Measurements from ENCODE around the gene CD4. TPM values are rescaled to one million over a fixed set of nuclear protein-coding genes. Genes with fewer than 3 reads are reported as not detected.

The CD4 gene
- total and polyA plus RNA-seq, 4 donors = 15.9 to 44.8 (median 32.0) TPM

GRCh38 chr12:6765048-6765633 is 24.2 kb upstream of the CD4 start:
- H3K27ac ChIP-seq (ENCODE audit: low read depth in 1 of 2, low read length in 2 of 2) = peak overlapping the region; percentile 88 to 93
- 46% methylated on average over 7 of the region's 7 CpGs for WGBS
- H3K9me3 ChIP-seq (ENCODE audit: control insufficient read depth in 4 of 4, low read length in 3 of 4) = no peaks in the 10 kb centered on the region
- DNase-seq (ENCODE audit: low spot score) = no peak
- peaks cover 13 to 59% (median 50%) of the 10 kb centered on the region in 4 donors for H3K4me1 ChIP-seq (ENCODE audit: control insufficient read depth in 4 of 4, insufficient read depth in 4 of 4, low read length in 3 of 4)
- H3K9ac ChIP-seq (ENCODE audit: low read depth in 1 of 2, low read length in 2 of 2) = no peak overlapping the region
- peaks cover 0 to 5% (median 3%) of the 10 kb centered on the region in 4 donors for H3K36me3 ChIP-seq (ENCODE audit: control insufficient read depth in 4 of 4, insufficient read depth in 3 of 4, low read depth in 1 of 4, low read length in 3 of 4)
- no peaks in the 10 kb centered on the region for H3K27me3 ChIP-seq (ENCODE audit: control insufficient read depth in 4 of 4, insufficient read depth in 4 of 4, low read length in 3 of 4)
- TF ChIP-seq ATF3 (IDR thresholded peaks at IDR 0.05) (no peak), ZBTB33 (IDR thresholded peaks at IDR 0.05) (no peak), HNF4A (conservative IDR thresholded peaks at IDR 0.05) (no peak)
- peak overlapping the region in 1 of 3 donors; percentile 65 for H3K4me3 ChIP-seq (ENCODE audit: low read depth in 1 of 3, low read length in 3 of 3)

GRCh38 chr12:6765634-6766581 is 23.4 kb upstream of the CD4 start, which contains the start of gene PTMS:
PTMS (plus strand) TSS chr12:6766363; CDS start chr12:6766706, 343 bp downstream.
- 2% methylated on average over 63 of the region's 63 CpGs for WGBS
- peak within 1 kb of the TSS; percentile 84 to 97 (median 86) for H3K4me3 ChIP-seq (ENCODE audit: low read depth in 1 of 3, low read length in 3 of 3)
- H3K27me3 ChIP-seq (ENCODE audit: control insufficient read depth in 4 of 4, insufficient read depth in 4 of 4, low read length in 3 of 4) = no peaks in the 10 kb centered on the region
- TF ChIP-seq ATF3 (IDR thresholded peaks at IDR 0.05) (no peak), FOXA2 (IDR thresholded peaks at IDR 0.05) (no peak), GABPA (IDR thresholded peaks at IDR 0.05 in 1 of 2, conservative IDR thresholded peaks at IDR 0.05 in 1 of 2) (no peak), EGR1 (IDR thresholded peaks at IDR 0.05; ENCODE audit: low read depth in 2 of 2) (peak; percentile 82 to 89), YY1 (IDR thresholded peaks at IDR 0.05) (peak; percentile 50), RAD21 (IDR thresholded peaks at IDR 0.05) (no peak), CTCF (IDR thresholded peaks at IDR 0.05; ENCODE audit: low read depth, low read length, missing input control) (no peak), FOXA1 (IDR thresholded peaks at IDR 0.05) (no peak), JUND (IDR thresholded peaks at IDR 0.05) (no peak), HNF4A (conservative IDR thresholded peaks at IDR 0.05) (peak; percentile 23 to 29), ZBTB33 (IDR thresholded peaks at IDR 0.05) (no peak), REST (IDR thresholded peaks at IDR 0.05) (peak; percentile 56), SP1 (IDR thresholded peaks at IDR 0.05) (peak; percentile 48), NR2F2 (IDR thresholded peaks at IDR 0.05) (no peak), HNF4G (IDR thresholded peaks at IDR 0.05) (peak; percentile 6), RXRA (IDR thresholded peaks at IDR 0.05) (no peak)
- H3K36me3 ChIP-seq (ENCODE audit: control insufficient read depth in 4 of 4, insufficient read depth in 3 of 4, low read depth in 1 of 4, low read length in 3 of 4) = peaks cover 0 to 6% (median 4%) of the 10 kb centered on the region in 4 donors
- peak within 1 kb of the TSS; percentile 88 to 93 for H3K27ac ChIP-seq (ENCODE audit: low read depth in 1 of 2, low read length in 2 of 2)
- DNase-seq (ENCODE audit: low spot score) = peak; percentile 78
- H3K4me1 ChIP-seq (ENCODE audit: control insufficient read depth in 4 of 4, insufficient read depth in 4 of 4, low read length in 3 of 4) = peaks cover 14 to 62% (median 48%) of the 10 kb centered on the region in 4 donors
- peak within 1 kb of the TSS; percentile 68 to 94 for H3K9ac ChIP-seq (ENCODE audit: low read depth in 1 of 2, low read length in 2 of 2)
- no peaks in the 10 kb centered on the region for H3K9me3 ChIP-seq (ENCODE audit: control insufficient read depth in 4 of 4, low read length in 3 of 4)

Data from liver (tissue), 9 donors.